H1 (cell line): ENCODE results near the gene MAP7D2.

ENCODE experiments used
- BRCA1 ChIP-seq: IDR thresholded peaks from 2 replicates; pipeline ENCODE4 v1.6.1; 2012; ENCODE audit warnings: low read depth, low read length, improper control_type of control experiment
- CBX5 ChIP-seq: fragments of 300-800, 300-1000 bp; sonication (generic); IDR thresholded peaks from 2 replicates; pipeline ENCODE4 v1.7.1; 2016; ENCODE audit warnings: antibody characterized with exemption, low read length, low read depth
- CHD7 ChIP-seq: fragments of 300-600 bp; sonication (generic); IDR thresholded peaks from 2 replicates; pipeline ENCODE4 v1.7.1; 2012; ENCODE audit warnings: low read length, moderate library complexity, mild to moderate bottlenecking, inconsistent platforms; ENCODE audit not compliant: insufficient replicate concordance
- CTCF ChIP-seq, 3 experiments: IDR thresholded peaks; 1 replicate in 2 of 3; 2 replicates in 1 of 3; pipeline versions ENCODE4 v1.5.1 to v1.6.1; 2011; ENCODE audit warnings: low read length in 3 of 3, mild to moderate bottlenecking in 3 of 3, inconsistent platforms in 2 of 3, low read depth in 1 of 3, moderate library complexity in 1 of 3; ENCODE audit not compliant: insufficient read depth in 1 of 3; ENCODE audit errors: control extremely low read depth in 1 of 3
- EZH2 ChIP-seq: fragments of 200-600 bp; sonication (generic); IDR thresholded peaks from 2 replicates; pipeline ENCODE4 v1.7.1; 2012; ENCODE audit warnings: low read depth, mild to moderate bottlenecking, moderate library complexity, low read length, inconsistent platforms; ENCODE audit not compliant: severe bottlenecking
- FOSL1 ChIP-seq: IDR thresholded peaks from 2 replicates; pipeline ENCODE4 v1.6.1; 2011; ENCODE audit warnings: mild to moderate bottlenecking, low read depth, low read length, moderate library complexity; ENCODE audit not compliant: insufficient read depth
- RXRA ChIP-seq: IDR thresholded peaks from 2 replicates; pipeline ENCODE4 v1.6.1; 2011; ENCODE audit warnings: low read depth, mild to moderate bottlenecking, low read length, moderate library complexity; ENCODE audit not compliant: insufficient read depth
- SRF ChIP-seq: IDR thresholded peaks from 2 replicates; pipeline ENCODE4 v1.6.1; 2011; ENCODE audit warnings: mild to moderate bottlenecking, low read depth, low read length, moderate library complexity

- TF ChIP-seq BRCA1 (no peak), SRF (no peak), CTCF (IDR thresholded peaks at IDR 0.05; ENCODE audit: control extremely low read depth in 1 of 3, insufficient read depth in 1 of 3, low read depth in 1 of 3, low read length in 3 of 3) (no peak), EZH2 (no peak), RXRA (no peak), CHD7 (no peak), FOSL1 (no peak), CBX5 (no peak)
These were observed 100.6 kb downstream of the MAP7D2 start for GRCh38 chrX:20015945-20016615.
